ENCODE data around the gene GNG11.
"Not testable (repeated sequence)": the region's sequence is repeated elsewhere in the genome, so short reads cannot be mapped to it uniquely, and the experiment has no call there.

GNG11 gene

DNA sequence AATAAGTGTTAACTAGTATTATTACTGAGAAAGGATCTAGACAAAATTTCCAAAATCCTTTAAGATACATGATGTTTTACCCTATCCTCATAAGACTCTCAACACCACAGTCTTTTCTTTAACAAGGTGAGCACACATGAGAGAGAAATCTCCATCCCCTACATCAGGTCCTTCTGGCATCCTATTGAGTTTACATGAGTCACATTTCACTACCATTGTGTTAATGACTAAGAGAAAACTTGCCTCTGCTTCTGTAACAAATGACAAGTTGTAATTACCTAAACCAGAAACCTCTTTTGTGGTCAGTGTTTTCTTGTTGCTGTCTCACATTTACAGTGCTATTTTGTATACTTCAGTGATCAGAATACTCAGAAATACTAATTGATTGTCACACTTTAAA is 9.9 kb upstream of the GNG11 start:
- DNase-seq (ENCODE audit: low read depth), result not testable (repeated sequence)

DNA sequence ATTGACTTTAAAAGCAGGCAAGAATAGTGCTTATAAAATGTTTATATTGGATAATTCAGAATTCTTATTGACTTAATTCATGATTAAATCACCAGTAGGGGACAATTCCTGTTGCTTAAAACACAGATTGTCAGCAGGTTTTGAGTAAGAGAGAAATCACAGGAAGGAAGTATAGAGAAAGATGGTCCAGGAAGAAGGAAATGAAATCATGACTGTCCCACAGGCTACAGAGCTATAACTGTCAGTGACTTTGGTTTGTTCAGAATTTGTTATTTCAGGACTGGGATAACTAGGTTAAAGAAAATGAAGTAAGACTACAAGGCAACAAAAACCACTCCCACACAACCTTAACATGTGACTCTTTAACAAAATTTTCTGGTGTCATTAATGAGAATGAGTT is 8.3 kb upstream of the GNG11 start:
- no peak for DNase-seq (ENCODE audit: low read depth)

DNA sequence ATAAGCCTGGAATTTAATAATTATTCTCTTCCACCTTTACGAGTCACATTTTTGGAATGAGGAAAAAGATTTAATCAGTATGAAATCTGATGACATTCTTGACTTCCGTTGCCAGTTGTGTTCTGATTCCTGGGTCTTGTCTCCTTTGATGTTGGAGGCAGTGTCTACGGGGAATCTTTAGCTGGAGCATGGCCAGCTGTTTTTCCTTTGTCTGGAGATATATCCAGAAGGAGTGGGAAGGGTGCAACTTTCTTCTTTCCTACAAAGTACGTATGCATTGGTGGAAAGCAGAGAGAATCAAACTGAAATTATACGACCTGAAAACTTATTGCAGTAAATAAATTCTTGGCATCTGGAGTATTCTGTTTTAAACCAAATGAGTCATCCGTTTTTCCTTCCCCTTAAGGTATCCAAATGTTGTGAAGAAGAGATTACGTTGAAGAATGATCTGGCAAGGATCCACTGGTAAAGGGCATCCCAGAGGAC is 6.9 kb upstream of the GNG11 start:
- DNase-seq (ENCODE audit: low read depth), result no peak

DNA sequence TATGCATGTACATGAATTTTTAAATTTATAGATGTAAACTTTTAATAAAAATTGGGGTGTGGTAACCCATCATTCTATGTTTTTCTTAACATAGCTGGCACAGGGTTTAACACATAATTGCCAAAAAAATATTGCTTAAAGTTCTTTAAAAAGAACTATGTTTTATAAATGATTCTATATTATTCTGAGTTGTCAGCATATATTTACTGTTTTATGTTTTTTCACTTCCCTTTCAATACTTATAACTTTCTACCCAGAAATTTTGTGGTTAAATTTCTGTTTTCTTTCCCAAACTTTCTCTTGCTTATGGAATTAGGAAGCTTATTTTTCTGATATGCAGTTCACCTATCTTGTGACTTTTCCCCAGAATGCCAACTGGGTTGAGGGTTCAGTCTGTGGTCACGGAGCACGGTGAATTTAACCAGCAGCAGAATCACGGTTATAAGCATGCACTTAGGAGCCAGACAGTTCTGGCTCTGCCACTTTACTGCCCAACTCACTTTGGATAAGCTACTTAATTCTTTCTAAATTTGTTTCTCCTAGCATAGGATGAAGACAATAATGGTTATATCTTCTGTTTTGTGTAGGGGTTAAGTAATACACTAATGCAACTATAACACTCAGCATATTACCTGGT is 6.2 kb upstream of the GNG11 start:
- DNase-seq (ENCODE audit: low read depth), result not testable (repeated sequence)

DNA sequence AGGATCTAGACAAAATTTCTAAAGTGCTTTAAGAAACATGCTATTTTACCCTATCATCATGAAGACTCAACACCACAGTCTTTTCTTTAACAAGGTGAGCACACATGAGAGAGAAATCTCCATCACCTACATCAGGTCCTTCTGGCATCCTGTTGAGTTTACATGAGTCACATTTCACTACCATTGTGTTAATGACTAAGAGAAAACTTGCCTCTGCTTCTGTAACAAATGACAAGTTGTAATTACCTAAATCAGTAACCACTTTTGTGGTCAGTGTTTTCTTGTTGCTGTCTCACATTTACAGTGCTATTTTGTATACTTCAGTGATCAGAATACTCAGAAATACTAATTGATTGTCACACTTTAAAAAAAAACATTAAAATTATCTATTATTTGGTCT is 5.6 kb upstream of the GNG11 start:
- not testable (repeated sequence) for DNase-seq (ENCODE audit: low read depth)

DNA sequence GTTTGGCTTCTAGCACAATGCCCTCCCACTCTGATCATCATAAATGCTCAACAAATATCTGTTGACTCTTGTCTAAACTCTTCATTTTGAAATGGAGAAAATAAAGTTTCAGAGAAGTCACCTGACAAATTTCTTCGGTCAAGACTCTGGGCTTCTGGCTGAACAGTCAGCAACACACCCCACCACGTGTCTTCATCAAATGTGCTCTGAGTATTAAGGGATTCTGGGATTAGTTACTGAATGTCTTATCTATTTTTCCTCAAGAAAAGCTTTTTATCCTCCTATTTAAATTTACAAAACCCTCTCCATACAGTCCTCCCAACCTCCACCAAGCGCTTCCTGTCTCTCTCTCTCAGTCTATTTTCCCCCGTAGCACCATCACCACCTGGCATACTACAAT is 5.2 kb upstream of the GNG11 start:
- not testable (repeated sequence) for DNase-seq (ENCODE audit: low read depth)

DNA sequence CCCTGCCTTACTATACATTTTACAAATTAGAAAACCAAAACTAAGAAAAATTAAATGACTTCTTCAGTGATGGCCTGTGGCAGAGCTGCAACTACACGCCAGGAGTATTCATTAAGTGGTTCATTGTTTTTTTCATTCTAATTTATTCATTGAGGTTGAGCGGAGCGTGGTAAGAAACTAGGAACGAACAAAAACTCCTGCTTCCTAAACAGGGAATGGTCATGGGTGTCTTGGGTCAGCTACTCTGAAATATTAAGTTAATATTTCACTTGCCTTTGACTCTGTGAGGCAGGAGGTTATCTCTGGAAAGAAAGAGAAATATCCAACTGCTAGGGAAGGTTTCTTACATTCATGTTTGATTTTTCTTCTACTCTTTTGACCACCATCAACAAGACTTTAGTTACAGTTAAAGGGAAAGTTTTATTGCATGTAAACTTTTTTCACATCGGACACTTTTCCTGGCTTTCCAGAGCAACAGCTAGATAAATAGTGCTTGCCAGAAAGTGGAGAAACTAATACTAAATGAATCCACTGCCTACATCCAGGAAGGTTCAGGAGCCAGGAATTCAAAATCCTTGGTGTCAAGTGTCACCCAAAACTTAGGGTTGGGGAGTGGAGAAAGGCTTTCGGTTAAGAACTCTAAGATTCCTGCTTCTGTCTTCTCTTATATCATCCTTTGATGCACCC is 896 bp upstream of the GNG11 start:
- DNase-seq (ENCODE audit: low read depth), result no peak

DNA sequence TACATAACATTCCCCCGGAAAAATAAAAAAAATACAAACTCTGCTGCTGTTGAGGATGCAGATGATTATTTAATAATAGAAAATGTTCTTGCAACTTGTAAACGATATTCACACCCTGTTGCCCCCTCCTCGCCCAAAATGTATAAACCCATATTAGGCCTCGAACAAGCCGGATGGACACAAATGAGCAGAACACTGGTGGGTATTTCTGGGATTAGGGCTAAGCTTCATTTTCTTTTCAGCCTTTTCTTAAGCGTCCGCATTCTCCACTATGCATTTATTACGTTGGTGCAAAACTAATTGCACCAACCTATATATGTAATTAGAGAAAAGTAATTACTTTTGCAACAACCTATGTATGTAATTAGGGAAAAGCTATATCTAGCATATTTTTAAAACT is 349 bp upstream of the GNG11 start:
- DNase-seq (ENCODE audit: low read depth), result no peak

DNA sequence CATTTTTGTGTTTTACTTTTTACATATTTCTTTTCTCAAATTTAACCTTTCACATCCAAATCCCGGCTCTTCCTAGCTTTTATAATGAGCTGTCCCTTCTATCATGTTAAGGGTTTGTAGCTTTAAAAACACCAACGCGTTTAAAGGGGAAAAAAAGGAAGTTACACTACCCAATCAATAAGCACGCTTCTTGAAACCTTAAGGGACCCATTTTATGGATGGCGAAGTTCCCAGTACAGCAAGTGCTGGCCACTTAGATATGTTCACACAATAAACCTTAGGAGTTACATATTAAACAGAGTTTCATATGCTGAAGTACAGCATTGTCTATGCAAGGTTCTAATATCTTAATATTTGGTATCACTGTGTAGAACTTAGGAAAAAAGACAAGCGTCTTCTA is 1.8 kb downstream of the GNG11 start:
- DNase-seq (ENCODE audit: low read depth), result no peak

DNA sequence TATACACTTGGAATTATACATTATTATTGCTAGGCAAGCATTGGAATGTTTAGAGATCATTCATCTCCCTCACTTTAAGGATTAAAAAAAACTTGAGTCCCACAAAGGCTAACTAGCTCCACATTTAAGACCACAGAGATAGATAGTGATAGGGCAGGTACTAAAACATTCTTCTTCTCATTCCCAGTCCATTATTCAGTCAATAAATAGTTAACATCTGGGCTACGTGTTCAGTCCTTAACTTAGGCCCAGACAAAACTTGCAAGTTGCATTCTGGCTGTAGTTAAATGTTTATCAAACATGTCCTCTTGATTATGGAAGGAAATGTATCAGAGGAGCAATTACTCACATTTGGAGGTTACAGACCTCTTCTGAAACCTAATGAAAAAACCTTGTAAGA is 2.4 kb downstream of the GNG11 start:
- DNase-seq (ENCODE audit: low read depth), result no peak

DNA sequence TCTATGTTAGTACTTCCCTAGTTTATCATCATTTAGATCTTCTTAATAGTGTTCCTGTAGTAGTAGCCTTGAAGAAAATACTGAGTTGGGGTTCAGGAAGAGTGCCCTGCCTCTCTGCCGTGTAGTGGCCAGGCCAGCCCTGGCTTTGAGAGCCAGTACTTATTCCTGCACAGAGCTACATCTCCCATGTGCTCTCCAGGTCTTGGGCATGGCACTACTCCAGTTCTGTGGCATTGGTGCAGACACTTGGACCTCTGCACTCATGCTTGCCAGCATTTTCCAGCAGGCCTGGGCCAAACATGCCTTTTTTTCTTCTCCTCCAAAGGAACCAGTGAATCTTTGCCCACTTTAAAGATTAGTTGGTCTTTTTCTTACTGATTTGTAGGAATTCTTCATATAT is 5.3 kb downstream of the GNG11 start:
- no peak for DNase-seq (ENCODE audit: low read depth)

DNA sequence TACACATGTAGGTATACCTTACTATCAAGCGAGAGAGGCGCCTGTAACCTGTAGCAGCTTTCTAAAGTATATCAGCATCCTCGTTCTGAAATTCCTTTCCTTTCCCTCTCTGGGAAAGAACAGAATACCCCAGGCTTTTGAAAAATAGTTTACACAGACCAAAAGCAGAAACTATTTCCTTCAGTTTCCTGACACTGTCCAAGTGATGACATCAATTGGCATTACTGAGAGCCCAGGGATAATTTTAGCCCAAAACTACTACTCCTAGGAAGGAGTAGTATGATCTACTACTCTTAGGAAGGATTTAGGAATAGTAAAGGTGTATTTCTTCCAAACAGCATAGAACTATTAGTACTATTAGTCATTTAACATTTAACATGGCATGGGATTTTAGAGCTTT is 6.0 kb downstream of the GNG11 start:
- no peak for DNase-seq (ENCODE audit: low read depth)

DNA sequence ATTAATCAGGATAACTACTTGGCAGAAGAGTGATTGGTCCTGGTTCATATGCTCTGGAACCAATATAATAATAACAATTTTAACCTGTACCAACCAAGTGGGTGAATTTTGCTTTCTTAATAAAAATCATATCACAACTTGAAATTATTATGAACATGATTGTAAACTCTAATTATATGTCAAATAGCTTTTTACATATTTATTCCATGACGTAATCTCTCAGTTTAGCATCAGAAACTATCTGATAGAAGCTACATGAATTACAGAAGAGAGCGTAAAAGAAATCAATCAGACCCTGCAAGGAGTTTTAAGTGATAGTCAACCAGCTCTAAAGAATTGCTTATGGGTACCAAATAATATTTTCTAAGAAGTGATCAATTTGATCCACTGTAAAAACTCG is 10.1 kb downstream of the GNG11 start:
- no peak for DNase-seq (ENCODE audit: low read depth)

DNA sequence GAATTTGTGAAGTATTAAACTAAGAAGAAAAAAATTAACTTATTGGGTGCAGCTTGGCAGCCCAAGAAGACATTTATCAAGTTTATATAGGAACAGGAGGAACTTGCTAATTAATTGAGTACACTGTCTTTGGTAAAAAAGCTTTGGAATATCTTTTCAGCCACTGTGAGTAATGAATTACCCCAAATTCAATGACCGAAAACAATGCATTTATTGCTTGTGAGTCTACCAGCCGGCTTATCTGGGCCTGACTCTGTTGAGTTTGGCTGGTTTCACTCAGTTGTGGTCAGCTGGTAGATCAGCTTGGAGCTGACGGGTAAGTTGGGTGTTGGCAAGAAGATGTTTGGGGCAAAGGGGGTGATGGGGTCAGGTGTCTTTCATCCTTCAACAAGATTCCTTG is 11.6 kb downstream of the GNG11 start:
- DNase-seq (ENCODE audit: low read depth), result no peak

DNA sequence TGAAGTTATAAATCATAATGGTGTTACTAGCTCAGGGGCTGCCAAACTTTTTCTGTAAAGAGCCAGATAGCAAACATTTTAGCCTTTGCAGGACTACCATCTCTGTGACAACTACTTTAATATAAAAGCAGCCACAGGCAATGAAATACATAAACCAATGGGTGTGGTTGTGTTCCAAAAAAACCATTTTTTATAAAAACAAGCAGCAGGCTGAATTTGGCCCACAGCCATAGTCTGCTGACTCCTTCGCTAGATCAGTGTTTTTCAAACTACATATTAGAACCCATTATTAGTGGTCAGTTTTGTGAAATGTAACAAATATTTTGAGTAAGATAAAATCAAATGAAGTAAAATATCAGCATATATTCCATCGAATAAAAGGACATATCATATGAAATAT is 13.6 kb downstream of the GNG11 start:
- no peak for DNase-seq (ENCODE audit: low read depth)

DNA sequence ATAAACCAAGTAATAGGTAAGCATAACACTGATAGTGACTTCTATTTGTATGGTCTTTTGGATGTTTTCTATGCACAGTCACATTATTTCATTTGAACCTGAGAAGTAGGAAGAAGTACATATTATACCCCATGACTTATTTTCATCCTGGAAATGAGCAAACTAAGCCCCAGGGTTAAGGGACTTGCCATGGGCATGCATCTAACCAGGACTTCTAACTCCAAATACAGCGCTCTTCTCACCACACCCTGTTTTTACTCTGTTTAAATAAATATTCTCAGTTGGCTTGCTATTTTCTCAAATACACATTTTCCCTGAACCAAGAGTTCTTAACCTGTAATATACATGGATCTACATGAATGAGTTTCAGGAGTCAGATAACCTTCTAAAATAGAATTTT is 16.3 kb downstream of the GNG11 start:
- DNase-seq (ENCODE audit: low read depth), result no peak

DNA sequence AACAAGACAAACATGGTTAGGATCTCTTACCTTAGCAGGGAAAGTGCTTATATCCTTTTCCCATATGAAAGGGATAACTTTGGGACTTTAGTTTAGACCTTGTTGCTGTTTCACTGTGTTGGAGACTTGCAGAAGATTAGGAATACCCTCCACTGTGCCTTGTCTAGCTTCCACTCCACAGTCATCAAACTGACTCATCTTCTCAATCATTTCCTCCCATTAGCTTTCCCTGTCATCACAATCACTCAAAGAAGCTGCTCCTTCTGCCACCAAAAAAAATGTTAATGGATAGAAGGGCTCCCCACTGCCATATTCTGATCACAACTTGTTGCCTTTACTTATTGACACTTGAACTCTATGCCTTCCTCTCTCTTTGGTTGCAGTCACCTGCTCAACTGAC is 16.8 kb downstream of the GNG11 start:
- DNase-seq (ENCODE audit: low read depth), result no peak

DNA sequence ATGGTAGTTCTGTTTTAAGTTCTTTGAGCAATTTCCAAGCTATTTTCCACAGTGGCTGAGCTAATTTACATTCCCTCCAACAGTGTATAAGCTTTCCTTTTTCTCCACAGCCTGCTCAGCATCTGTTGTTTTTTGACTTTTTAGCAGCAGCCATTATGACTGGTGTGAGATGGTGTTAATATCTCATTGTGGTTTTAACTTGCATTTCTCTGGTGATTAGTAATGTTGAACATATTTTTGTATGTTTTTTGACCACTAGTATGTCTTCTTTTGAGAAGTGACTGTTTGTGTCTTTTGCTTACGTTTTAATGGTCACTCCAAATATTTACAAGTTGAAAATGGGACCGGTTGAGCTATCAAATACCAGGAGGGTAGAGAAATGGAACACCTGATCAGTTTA is 20.4 kb downstream of the GNG11 start:
- DNase-seq (ENCODE audit: low read depth), result no peak

DNA sequence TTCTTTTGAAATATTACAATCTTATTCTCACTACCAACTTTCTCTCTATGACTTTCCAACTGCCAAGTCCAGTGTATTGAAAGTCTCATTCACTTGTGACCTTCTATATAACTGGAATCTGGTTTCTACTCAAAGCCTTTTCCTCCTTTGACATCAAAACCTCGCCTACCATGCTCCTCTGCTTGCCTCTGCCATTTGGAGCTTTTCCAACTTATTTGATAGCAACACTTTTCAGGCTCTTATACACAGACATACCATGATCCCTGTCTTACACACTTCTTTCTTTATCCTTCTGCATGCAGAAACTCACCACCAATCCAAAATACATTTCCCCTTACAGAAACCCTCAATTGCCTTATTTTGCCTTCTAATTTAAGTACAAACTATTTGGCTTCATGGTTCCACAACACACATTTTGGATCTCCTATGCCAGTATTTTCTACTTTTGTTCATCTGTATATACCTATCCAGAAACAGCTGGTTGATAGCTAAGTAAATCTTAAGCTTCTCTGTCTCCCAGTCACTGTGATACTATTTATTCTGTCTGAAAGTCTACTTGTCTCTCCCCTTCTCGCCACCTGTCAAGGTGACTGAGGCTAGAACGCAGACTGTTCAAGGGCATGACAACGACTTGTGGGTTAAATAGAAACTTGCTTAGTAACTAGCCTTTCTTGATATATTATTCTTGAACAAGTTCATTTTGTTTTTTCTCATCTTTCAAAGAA is 22.4 kb downstream of the GNG11 start:
- DNase-seq (ENCODE audit: low read depth), result no peak

DNA sequence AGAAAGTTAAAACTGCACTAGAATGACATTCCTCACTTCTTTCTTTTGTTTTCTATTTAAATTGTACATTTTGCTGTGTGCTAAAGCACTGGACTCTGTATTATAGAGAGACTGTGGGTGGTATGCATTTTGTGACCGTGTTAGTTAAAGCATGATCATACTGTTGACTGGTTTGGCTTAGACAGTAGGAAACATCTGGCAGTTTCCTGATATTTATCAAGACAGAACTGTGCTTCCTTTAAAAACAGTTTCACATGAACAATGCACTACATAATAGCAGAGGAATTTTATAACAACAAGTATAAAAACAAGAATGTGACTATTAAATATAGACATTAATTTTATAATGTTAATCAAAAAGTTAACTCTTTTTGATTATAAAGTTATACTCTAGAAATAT is 23.1 kb downstream of the GNG11 start:
- DNase-seq (ENCODE audit: low read depth), result no peak

DNA sequence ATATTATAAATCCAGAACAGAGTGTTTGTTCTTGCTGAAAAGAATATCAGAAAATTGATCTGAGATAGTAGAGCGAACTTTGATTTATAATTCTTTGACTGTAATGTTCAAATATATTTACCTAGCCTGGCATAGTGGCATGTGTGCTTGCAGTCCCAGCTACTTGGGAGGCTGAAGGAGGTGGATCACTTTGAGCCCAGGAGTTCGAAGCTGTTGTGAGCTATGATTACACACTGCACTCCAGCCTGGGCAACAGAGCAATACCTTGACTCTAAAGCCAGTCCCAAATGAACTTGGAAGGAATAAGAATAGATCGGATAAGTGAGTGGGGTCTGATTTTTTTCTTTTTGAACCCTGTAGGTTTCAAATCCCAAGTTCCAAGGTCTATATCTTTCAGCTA is 23.5 kb downstream of the GNG11 start:
- no peak for DNase-seq (ENCODE audit: low read depth)

DNA sequence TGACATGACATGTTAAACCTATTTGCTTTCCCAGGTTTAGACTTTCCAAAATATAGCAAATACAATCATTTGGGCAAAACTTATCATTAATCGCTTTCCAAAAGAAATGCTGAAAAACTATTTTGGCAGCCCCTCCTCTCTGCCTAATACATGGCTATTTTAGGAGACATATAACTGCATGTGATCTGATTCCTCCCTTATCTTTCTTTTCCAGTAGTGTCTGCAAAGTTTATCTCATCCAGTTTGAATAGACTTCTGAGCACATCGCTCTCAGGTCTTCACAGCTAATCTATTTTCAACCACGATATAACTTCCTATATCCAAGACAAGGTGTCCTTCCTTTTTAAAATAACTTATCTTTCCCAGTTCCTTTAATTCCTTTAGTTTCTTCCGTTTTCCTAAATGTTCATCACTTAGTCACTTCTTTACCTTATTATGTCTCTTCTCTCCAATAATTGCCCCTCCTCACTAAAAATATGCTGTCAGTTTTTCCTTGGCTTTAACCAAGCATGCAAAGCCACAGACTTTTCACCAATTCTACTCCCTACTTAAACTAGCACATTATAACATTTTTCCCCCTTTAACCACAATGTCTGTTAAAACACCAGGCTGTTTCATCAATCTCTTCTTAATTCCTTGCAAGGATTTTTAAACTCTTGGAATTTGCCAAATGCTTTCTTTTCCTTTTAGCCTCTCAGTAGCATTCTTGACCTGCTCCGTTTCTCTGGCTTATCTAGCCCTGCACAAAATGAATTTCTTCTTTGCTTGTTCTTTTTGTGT is 24.4 kb downstream of the GNG11 start:
- no peak for DNase-seq (ENCODE audit: low read depth)

DNA sequence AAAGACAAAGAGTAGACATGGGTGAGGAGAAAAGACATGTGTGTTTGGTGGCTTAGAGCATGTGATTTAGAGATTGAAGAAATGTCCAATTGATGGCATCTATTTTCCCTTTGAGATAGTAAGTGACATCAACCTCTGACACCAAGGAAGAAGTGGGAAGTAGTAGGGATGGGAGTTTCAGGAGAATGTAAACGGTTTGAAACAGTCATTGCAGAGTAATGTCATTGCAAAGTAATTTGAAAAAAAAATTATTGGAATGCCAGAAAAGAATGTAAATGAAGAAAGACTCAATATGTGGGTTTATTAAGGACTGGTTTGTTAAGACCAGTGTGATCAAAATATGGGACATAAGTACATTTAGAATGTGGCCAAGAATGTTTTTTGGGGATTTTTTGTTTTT is 26.6 kb downstream of the GNG11 start:
- DNase-seq (ENCODE audit: low read depth), result no peak

Data from GM04504 (cell line).